Neural cell (in vitro differentiated cells): Measurements from ENCODE around the gene DCAF8.

ENCODE experiments used
- CTCF ChIP-seq: fragments of 450-650 bp; IDR thresholded peaks from 2 replicates; pipeline ENCODE4 v1.5.1; 2014; ENCODE audit warnings: antibody characterized with exemption, mild to moderate bottlenecking, moderate library complexity; ENCODE audit not compliant: poor library complexity, severe bottlenecking
- RAD21 ChIP-seq: fragments of 450-650 bp; conservative IDR thresholded peaks from 2 replicates; pipeline ENCODE4 v1.6.1; 2014; ENCODE audit warnings: antibody characterized with exemption, mild to moderate bottlenecking, moderate library complexity
- SMC3 ChIP-seq: fragments of 450-650 bp; conservative IDR thresholded peaks from 2 replicates; pipeline ENCODE4 v1.6.1; 2014; ENCODE audit warnings: antibody characterized with exemption, mild to moderate bottlenecking, moderate library complexity; ENCODE audit not compliant: poor library complexity

GRCh38 chr1:160186246-160186645 lies 76.1 kb downstream of the DCAF8 start:
- TF ChIP-seq CTCF (no peak), RAD21 (no peak), SMC3 (no peak)
